MCF 10A (cell line): ENCODE results near the gene CREB3L2. TPM values are rescaled to one million over a fixed set of nuclear protein-coding genes. Genes with fewer than 3 reads are reported as not detected.
"Not testable (repeated sequence)": the region's sequence is repeated elsewhere in the genome, so short reads cannot be mapped to it uniquely, and the experiment has no call there.

ENCODE experiments used
- BruUV-seq: library from RNA; stranded (reverse); fragments of 400-500 nt; replicated peaks from 2 replicates; lab custom pipeline; 2021; lab: Mats Ljungman, UMichigan
- CTCF ChIA-PET: fragments of 300-600 bp; sonication (Branson Sonifier 250); formaldehyde crosslinking; extraction: SDS; loops from one replicate; lab custom pipeline; 2021; ENCODE audit warnings: antibody characterized with exemption, inconsistent platforms; lab: Yijun Ruan, JAX
- POLR2A ChIA-PET: fragments of 300-600, 350-650 bp; sonication (Branson Sonifier 250); formaldehyde crosslinking; extraction: SDS; loops from one replicate; lab custom pipeline; 2020; ENCODE audit warnings: antibody characterized with exemption, inconsistent platforms; lab: Yijun Ruan, JAX
- DNase-seq: peaks from one replicate; pipeline ENCODE4 v3.0.0-alpha.2; 2018; ENCODE audit not compliant: unreplicated experiment
- H3K27ac Mint-ChIP-seq: one replicate; pipeline ENCODE4 v1.8.0; 2022; ENCODE audit warnings: mild to moderate bottlenecking, low read depth, mixed read lengths; ENCODE audit not compliant: unreplicated experiment
- H3K27me3 Mint-ChIP-seq: one replicate; pipeline ENCODE4 v1.8.0; 2022; ENCODE audit warnings: mixed read lengths; ENCODE audit not compliant: insufficient read depth, unreplicated experiment
- H3K36me3 Mint-ChIP-seq: one replicate; pipeline ENCODE4 v1.8.0; 2022; ENCODE audit warnings: mild to moderate bottlenecking, moderate library complexity, mixed read lengths; ENCODE audit not compliant: insufficient read depth, unreplicated experiment
- H3K4me1 Mint-ChIP-seq: one replicate; pipeline ENCODE4 v1.8.0; 2022; ENCODE audit warnings: mixed read lengths; ENCODE audit not compliant: insufficient read depth, unreplicated experiment
- H3K4me3 Mint-ChIP-seq: one replicate; pipeline ENCODE4 v1.8.0; 2022; ENCODE audit warnings: mild to moderate bottlenecking, moderate library complexity, mixed read lengths; ENCODE audit not compliant: unreplicated experiment
- H3K9me3 Mint-ChIP-seq: one replicate; pipeline ENCODE4 v1.8.0; 2022; ENCODE audit warnings: mixed read lengths; ENCODE audit not compliant: unreplicated experiment
- intact Hi-C: fragments of 100-400 bp; cut with micrococcal nuclease; formaldehyde crosslinking; loops from 2 replicates; pipeline ENCODE4 v1.14.1; 2022
- total RNA-seq: library from RNA; stranded (reverse); gene quantifications from 2 replicates; pipeline ENCODE4 v1.2.3, GENCODE V29; 2022
- TF ChIP-seq, protein P1 (sequence below): fragments of 200-600 bp; IDR thresholded peaks from one replicate; pipeline ENCODE4 v1.8.0; 2022; ENCODE audit warnings: antibody characterized with exemption, mild to moderate bottlenecking; ENCODE audit not compliant: unreplicated experiment

Gene CREB3L2
- total RNA-seq, 1 experiment from 2014 or later, result 74.2 TPM

GRCh38 chr7:137970253-137970975, 31.5 kb downstream of the CREB3L2 start:
- intact Hi-C loops, result no loop called here
- H3K27ac Mint-ChIP-seq, result peak overlapping the region; percentile 61
- peak; percentile 73 for DNase-seq
- H3K9me3 Mint-ChIP-seq, result no peaks in the 10 kb centered on the region
- peaks cover 9% of the 10 kb centered on the region for H3K36me3 Mint-ChIP-seq
- H3K27me3 Mint-ChIP-seq, result no peaks in the 10 kb centered on the region
- peak overlapping the region; percentile 48 for H3K4me3 Mint-ChIP-seq
- H3K4me1 Mint-ChIP-seq, result peaks cover 41% of the 10 kb centered on the region
- POLR2A ChIA-PET, result interaction anchor here (0.7 to 1.9 kb wide), 4 partner anchors 16 to 1369 kb away, joined by 3 to 6 read pairs (median 5); no protein-coding TSS in a partner anchor
- BruUV-seq, result no TSS peak
- CTCF ChIA-PET, result interaction anchor here (0.7 to 2.1 kb wide), 7 partner anchors 19 to 1636 kb away, joined by 3 to 7 read pairs (median 5); no protein-coding TSS in a partner anchor
- TF ChIP-seq, protein P1, sequence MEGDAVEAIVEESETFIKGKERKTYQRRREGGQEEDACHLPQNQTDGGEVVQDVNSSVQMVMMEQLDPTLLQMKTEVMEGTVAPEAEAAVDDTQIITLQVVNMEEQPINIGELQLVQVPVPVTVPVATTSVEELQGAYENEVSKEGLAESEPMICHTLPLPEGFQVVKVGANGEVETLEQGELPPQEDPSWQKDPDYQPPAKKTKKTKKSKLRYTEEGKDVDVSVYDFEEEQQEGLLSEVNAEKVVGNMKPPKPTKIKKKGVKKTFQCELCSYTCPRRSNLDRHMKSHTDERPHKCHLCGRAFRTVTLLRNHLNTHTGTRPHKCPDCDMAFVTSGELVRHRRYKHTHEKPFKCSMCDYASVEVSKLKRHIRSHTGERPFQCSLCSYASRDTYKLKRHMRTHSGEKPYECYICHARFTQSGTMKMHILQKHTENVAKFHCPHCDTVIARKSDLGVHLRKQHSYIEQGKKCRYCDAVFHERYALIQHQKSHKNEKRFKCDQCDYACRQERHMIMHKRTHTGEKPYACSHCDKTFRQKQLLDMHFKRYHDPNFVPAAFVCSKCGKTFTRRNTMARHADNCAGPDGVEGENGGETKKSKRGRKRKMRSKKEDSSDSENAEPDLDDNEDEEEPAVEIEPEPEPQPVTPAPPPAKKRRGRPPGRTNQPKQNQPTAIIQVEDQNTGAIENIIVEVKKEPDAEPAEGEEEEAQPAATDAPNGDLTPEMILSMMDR, result no peak

GRCh38 chr7:137969828-137970227, 32.1 kb downstream of the CREB3L2 start:
- Mint-ChIP-seq H3K27ac (peak overlapping the region; percentile 61), H3K27me3 (no peaks in the 10 kb centered on the region), H3K36me3 (peaks cover 9% of the 10 kb centered on the region), H3K4me1 (peaks cover 41% of the 10 kb centered on the region), H3K4me3 (peak overlapping the region; percentile 48), H3K9me3 (no peaks in the 10 kb centered on the region)
- no TSS peak for BruUV-seq
- TF ChIP-seq, protein P1, result no peak
- ChIA-PET CTCF (interaction anchor here (0.7 to 3.7 kb wide), 6 partner anchors 19 to 916 kb away, joined by 4 to 13 read pairs (median 6); partner anchors contain the start of gene CREB3L2), POLR2A (interaction anchor here (1.4 to 1.9 kb wide), 3 partner anchors 16 to 30 kb away, joined by 3 to 6 read pairs (median 5); no protein-coding TSS in a partner anchor)
- DNase-seq, result no peak
- intact Hi-C loops, result no loop called here

DNA sequence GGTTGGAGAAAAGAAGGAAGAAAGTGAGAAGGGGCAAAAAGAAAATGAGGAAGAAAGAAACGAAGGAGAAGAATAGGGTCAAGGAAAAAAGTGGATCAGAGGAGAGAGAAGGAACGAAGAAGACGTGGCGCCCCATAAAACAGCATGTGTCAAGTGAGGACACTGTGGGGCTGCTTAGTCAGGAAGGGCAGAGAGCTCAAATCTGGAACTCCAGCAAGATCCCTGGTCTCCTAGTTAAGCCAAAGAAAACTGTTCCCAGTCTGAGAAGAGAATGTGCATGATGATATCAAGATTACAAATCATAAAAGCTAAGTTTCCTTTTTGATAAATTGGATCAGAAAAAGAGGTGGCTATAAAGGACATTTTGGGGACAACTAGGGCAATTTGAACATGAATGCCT, 33.0 kb downstream of the CREB3L2 start:
- no TSS peak for BruUV-seq
- Mint-ChIP-seq H3K27ac (no peak overlapping the region), H3K27me3 (no peaks in the 10 kb centered on the region), H3K9me3 (no peaks in the 10 kb centered on the region), H3K4me1 (peaks cover 33% of the 10 kb centered on the region), H3K36me3 (peaks cover 9% of the 10 kb centered on the region), H3K4me3 (peak overlapping the region; percentile 37)
- POLR2A ChIA-PET, result interaction anchor here (0.9 to 2.0 kb wide), 5 partner anchors 15 to 33 kb away, joined by 3 to 6 read pairs (median 3); partner anchors contain the start of gene CREB3L2
- intact Hi-C loops, result no loop called here
- CTCF ChIA-PET, result interaction anchor here (2.1 to 3.7 kb wide), 2 partner anchors 33 to 313 kb away, joined by 6 to 13 read pairs; partner anchors contain the start of gene CREB3L2
- DNase-seq, result no peak
- TF ChIP-seq, protein P1, result no peak

DNA sequence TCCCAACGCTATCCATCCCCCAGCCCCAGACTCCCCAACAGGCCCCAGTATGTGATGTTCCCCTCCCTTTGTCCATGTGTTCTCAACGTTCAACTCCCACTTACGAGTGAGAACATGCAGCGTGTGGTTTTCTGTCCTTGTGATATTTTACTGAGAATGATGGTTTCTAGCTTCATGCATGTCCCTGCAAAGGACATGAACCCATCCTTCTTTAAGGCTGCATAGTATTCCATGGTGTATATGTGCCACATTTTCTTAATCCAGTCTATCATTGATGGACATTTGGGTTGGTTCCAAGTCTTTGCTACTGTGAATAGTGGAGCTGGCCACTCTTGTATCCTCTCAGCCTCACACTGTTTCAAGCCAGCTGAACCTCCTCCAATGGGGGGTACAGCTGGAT, 33.5 kb downstream of the CREB3L2 start:
- DNase-seq, H3K27ac Mint-ChIP-seq, H3K9me3 Mint-ChIP-seq, intact Hi-C loops, BruUV-seq, H3K27me3 Mint-ChIP-seq: not testable (repeated sequence)
- POLR2A ChIA-PET, result interaction anchor here (0.7 to 2.0 kb wide), 4 partner anchors 24 to 34 kb away, joined by 3 to 6 read pairs (median 6); partner anchors contain the start of gene CREB3L2
- H3K4me3 Mint-ChIP-seq, result peak overlapping the region; percentile 37
- CTCF ChIA-PET, result interaction anchor here (0.5 to 3.7 kb wide), 4 partner anchors 34 to 927 kb away, joined by 3 to 13 read pairs (median 4); partner anchors contain the start of gene CREB3L2
- H3K4me1 Mint-ChIP-seq, result peaks cover 33% of the 10 kb centered on the region
- H3K36me3 Mint-ChIP-seq, result peaks cover 14% of the 10 kb centered on the region
